IPS-NIHi7 (cell line): Measurements from ENCODE around the gene IQGAP2.

Experiments used
- DNase-seq: peaks from one replicate; pipeline ENCODE4 v3.0.0; 2012; ENCODE audit warnings: mixed read lengths; ENCODE audit errors: extremely low spot score

Gene IQGAP2

DNA sequence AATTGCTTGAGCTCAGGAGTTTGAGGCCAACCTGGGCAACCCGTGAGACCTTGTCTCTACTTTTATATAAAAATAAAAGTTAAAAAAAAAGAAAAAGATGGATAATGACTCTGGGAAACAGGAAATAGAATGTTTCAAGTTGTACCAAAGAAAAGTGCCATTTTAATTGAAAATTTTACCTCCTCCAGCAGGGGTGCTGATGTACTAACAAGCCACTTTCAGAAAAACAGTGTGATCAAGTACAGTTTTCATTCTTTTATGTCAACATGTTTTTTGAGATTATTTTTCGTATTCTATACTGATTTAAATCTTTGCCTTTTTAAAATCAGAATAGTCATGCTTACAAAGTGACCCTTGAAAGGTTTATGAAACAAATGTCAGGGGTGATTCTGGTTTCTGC lies 343.6 kb downstream of the IQGAP2 start:
- DNase-seq: no peak

DNA sequence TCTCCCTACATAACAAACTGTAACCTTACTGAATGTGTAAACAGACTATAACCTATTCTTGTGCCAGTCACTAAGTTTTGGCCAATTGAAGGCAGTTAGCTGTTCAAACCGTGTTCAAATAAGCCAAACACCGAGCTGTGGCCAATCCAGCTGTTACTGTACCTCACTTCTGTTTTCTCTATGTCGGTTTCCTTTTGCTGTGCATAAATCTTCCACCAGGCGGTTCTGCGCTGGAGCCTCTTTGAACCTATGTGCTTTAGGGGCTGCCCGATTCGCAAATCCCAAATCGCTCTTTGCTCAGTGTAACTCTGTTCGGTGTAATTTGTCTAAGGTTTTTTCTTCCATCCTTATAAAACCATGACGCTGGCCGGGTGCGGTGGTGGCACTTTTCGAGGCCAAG lies 344.6 kb downstream of the IQGAP2 start:
- no peak for DNase-seq

DNA sequence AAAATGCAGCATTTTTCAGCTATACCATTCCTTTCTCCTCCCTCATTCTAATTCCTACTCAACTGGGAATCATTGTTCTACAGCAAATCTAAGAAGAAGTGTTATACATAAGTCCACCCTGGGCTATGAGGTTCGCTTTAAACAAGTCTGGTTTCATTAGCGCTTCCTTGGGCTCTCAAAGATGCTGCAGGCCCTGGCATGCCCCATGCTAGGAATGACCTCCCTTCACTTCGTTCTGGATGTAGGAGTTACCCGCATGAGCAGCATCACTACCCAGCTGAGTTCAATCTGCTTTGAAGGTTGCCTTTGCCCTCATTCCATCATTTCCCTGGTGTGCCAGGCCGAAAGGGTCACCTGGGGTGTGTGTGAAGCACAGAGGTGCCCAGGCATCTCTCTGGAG lies 348.2 kb downstream of the IQGAP2 start:
- DNase-seq: no peak

DNA sequence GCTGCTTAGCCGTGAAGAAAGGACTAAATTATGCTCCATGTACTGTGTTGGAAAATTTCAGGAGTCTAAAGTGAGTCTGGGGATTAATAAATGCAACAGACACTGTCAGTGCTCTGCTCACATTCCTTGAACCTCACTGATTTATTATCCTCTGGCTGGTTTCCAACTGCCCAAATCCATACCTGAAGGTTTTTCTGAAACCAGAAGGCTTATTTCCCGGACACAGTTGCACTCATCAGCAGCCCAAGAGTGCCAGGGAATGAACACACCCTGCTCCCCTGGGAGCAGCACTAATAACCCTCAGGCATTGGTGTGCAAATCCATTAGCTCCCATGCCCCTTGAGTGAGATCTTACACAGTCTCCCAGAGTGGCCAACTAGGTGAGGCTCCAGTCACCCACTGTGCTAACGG lies 351.6 kb downstream of the IQGAP2 start:
- DNase-seq: no peak

DNA sequence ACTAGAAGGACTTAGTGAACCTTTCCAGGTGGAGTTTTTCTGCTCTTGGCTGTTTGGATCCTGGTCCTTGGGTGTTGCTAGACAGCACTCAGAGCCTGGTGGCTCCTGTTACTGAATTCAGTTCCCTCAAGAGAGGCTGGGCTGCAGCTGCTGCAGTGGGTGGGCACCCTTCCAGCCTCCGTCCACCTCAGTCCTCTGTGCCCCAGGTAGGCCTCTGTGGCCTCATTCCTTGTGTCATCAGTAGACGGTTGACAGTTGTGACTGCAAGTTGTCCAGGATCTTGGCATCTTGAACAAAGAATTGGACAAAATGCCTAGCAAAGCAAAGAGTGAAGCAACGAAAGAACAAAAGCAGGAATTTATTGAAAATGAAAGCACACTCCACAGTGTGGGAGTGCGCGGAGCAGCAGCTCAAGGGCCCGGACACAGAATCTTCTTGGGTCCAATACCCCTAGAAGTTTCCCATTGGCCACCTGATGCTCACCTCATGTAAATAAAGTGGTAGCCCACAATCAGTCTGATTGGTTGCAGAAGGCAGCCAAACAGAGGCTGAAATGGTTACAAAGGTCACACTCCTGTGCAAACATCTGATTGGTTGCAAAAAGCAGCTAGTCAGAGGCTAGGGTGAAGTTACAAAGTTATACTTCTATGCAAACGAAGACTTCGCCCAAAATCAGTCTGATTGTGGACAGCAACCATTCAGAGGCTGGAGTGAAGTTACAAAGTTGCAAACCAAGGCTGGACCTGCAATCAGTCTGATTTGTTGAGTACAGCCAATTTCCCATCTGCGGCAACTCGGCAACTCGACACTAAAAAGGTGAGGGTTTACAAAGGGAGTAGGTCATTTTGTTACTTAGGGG lies 352.9 kb downstream of the IQGAP2 start:
- no peak for DNase-seq

DNA sequence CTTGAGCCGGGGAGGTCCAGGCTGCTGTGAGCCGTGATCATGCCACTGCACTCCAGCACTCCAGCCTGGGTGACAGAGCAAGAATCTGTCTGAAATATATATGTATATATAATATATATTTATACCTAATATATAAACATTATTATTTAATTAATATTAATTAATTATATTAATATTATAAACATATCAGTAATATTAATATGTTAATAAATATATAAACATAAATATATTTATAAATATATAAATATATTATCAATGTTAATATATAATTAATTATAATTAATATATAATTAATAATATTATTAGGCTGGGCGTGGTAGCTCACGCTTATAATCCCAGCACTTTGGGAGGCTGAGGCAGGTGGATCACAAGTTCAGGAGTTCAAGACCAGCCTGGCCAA lies 354.0 kb downstream of the IQGAP2 start:
- DNase-seq: no peak
